Loucy (cell line): ENCODE measurements around the gene NQO2.

Experiments used
- H2AFZ ChIP-seq: fragments of 200-600 bp; sonication (generic); 2 replicates; pipeline ENCODE4 v1.6.0; 2016; ENCODE audit warnings: antibody characterized with exemption, mild to moderate bottlenecking, low read length, moderate library complexity
- H3F3A ChIP-seq: fragments of 200-600 bp; 2 replicates; pipeline ENCODE4 v1.6.0; 2016; ENCODE audit warnings: antibody characterized with exemption, low read depth, mild to moderate bottlenecking
- H3K27me3 ChIP-seq: fragments of 200-600 bp; sonication (generic); 2 replicates; pipeline ENCODE4 v1.6.1; 2014; ENCODE audit warnings: low read length, mild to moderate bottlenecking; ENCODE audit not compliant: insufficient read depth, poor library complexity, severe bottlenecking
- H3K36me3 ChIP-seq: fragments of 200-600 bp; sonication (generic); 2 replicates; pipeline ENCODE4 v1.6.1; 2016; ENCODE audit warnings: low read length; ENCODE audit not compliant: insufficient read depth
- H3K4me1 ChIP-seq: fragments of 200-600 bp; sonication (generic); 2 replicates; pipeline ENCODE4 v1.5.1; 2014; ENCODE audit warnings: low read length, mild to moderate bottlenecking; ENCODE audit not compliant: insufficient read depth, poor library complexity, severe bottlenecking
- H3K4me2 ChIP-seq: fragments of 200-600 bp; sonication (generic); 2 replicates; pipeline ENCODE4 v1.6.0; 2014; ENCODE audit warnings: antibody characterized with exemption, low read length, low read depth, mild to moderate bottlenecking; ENCODE audit not compliant: poor library complexity, severe bottlenecking
- H3K4me3 ChIP-seq: fragments of 200-600 bp; sonication (generic); 2 replicates; pipeline ENCODE4 v1.5.1; 2014; ENCODE audit warnings: low read length, mild to moderate bottlenecking, mixed read lengths; ENCODE audit not compliant: poor library complexity, severe bottlenecking
- H3K79me2 ChIP-seq: fragments of 200-600 bp; sonication (generic); 2 replicates; pipeline ENCODE4 v1.6.1; 2014; ENCODE audit warnings: low read length; ENCODE audit not compliant: insufficient read depth
- H3K9ac ChIP-seq: fragments of 200-600 bp; sonication (generic); 2 replicates; pipeline ENCODE4 v1.6.0; 2014; ENCODE audit warnings: mild to moderate bottlenecking, low read depth, low read length, moderate library complexity; ENCODE audit not compliant: poor library complexity, severe bottlenecking
- H3K9me2 ChIP-seq: fragments of 200-600 bp; sonication (generic); replicated peaks from 2 replicates; pipeline ENCODE4 v1.6.1; 2016; ENCODE audit warnings: low read depth, low read length, mixed read lengths
- H3K9me3 ChIP-seq: fragments of 200-600 bp; sonication (generic); 2 replicates; pipeline ENCODE4 v1.6.1; 2014; ENCODE audit warnings: mild to moderate bottlenecking, antibody characterized with exemption, low read length, low read depth; ENCODE audit not compliant: insufficient read depth
- H4K20me1 ChIP-seq: fragments of 200-600 bp; sonication (generic); 2 replicates; pipeline ENCODE4 v1.6.0; 2014; ENCODE audit warnings: antibody characterized with exemption, low read length, mild to moderate bottlenecking; ENCODE audit not compliant: insufficient read depth, poor library complexity, severe bottlenecking
- CTCF ChIP-seq: fragments of 200-600 bp; sonication (generic); conservative IDR thresholded peaks from 2 replicates; pipeline ENCODE4 v1.5.1; 2014; ENCODE audit warnings: mild to moderate bottlenecking, antibody characterized with exemption, low read length
- EZH2phosphoT487 ChIP-seq: fragments of 200-600 bp; IDR thresholded peaks from 2 replicates; pipeline ENCODE4 v1.6.1; 2018; ENCODE audit warnings: antibody characterized with exemption, mild to moderate bottlenecking, moderate library complexity, borderline replicate concordance

The NQO2 gene

GRCh38 chr6:3063733-3064700, 64.3 kb downstream of the NQO2 start:
- H3F3A ChIP-seq, result peaks cover 13% of the 10 kb centered on the region
- no peaks in the 10 kb centered on the region for H3K27me3 ChIP-seq
- peak overlapping the region; percentile 85 for H3K4me3 ChIP-seq
- TF ChIP-seq EZH2phosphoT487 (no peak), CTCF (no peak)
- no peaks in the 10 kb centered on the region for H3K36me3 ChIP-seq
- peaks cover 12% of the 10 kb centered on the region for H3K4me1 ChIP-seq
- peaks cover 2% of the 10 kb centered on the region for H4K20me1 ChIP-seq
- peak overlapping the region; percentile 73 for H2AFZ ChIP-seq
- H3K9me2 ChIP-seq, result no peaks in the 10 kb centered on the region
- no peaks in the 10 kb centered on the region for H3K9me3 ChIP-seq
- peak overlapping the region; percentile 73 for H3K9ac ChIP-seq
- peak overlapping the region; percentile 94 for H3K4me2 ChIP-seq
- H3K79me2 ChIP-seq, result peaks cover 21% of the 10 kb centered on the region

GRCh38 chr6:3068329-3069214, 68.9 kb downstream of the NQO2 start, which contains the start of gene RIPK1:
Gene RIPK1 (plus strand): TSS chr6:3068494. CDS start chr6:3076824, 8,330 bp downstream.
- Histone ChIP-seq H3K36me3 (no peaks in the 10 kb centered on the region; the same call in 1 of the 2 replicates), H3K4me3 (peak within 1 kb of the TSS; percentile 84), H3K4me2 (peak within 1 kb of the TSS; percentile 74), H3F3A (peaks cover 10% of the 10 kb centered on the region), H3K9me2 (no peaks in the 10 kb centered on the region), H2AFZ (peak within 1 kb of the TSS; percentile 85), H3K4me1 (peaks cover 31% of the 10 kb centered on the region), H3K27me3 (no peaks in the 10 kb centered on the region), H3K9ac (peak within 1 kb of the TSS; percentile 91), H4K20me1 (peaks cover 30% of the 10 kb centered on the region), H3K9me3 (no peaks in the 10 kb centered on the region), H3K79me2 (peaks cover 64% of the 10 kb centered on the region)
- TF ChIP-seq CTCF (peak; percentile 40; the same call in 1 of the 2 replicates), EZH2phosphoT487 (no peak)
